ENCODE measurements around the gene PPP1R13L.

PPP1R13L gene

GRCh38 chr19:45405435-45406225 is 761 bp upstream of the PPP1R13L start:
- DNase-seq = peak; percentile 87

GRCh38 chr19:45403781-45404556 is 900 bp downstream of the PPP1R13L start:
- DNase-seq = no peak

DNA sequence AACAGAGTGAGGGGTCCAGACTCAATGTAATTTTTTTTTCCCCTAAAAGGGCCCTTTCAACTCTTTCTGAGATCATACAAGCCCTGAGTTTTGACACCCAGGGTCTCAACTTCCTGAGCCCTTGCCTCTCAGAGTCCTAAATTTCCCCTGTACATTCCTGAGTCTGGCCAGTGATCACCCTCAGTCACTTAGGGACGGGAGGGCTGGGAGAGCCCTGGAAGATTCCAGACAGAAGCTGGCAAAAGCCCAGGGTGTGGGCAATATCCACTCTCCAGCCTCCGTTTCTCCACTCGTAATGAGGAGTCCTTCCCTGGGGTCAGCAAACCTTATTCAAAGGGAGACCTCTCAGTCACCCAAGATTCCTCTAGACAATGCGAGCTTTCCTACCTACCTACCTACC is 1.6 kb downstream of the PPP1R13L start:
- DNase-seq = no peak

GRCh38 chr19:45402298-45403061 is 2.4 kb downstream of the PPP1R13L start:
- DNase-seq = no peak

DNA sequence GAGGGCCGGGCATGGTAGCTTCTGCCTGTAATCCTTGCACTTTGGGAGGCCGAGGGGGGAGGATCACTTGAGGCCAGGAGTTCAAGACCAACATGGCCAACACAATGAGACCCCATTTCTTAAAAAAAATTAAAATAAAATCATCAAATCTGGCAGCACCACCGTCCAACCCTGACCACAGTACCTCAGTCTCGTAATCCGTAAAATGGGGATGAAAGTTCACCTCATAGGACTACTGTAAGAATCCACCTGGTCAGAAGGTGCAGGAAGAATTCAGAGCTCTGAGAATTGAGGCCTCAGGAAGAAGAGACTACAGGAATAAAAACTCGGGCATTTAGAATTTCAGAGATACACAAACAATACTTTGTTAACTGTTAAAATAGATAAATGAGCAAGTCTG is 3.1 kb downstream of the PPP1R13L start:
- no peak for DNase-seq

- no peak for DNase-seq
These were observed 4.7 kb downstream of the PPP1R13L start for GRCh38 chr19:45400192-45400591.

DNA sequence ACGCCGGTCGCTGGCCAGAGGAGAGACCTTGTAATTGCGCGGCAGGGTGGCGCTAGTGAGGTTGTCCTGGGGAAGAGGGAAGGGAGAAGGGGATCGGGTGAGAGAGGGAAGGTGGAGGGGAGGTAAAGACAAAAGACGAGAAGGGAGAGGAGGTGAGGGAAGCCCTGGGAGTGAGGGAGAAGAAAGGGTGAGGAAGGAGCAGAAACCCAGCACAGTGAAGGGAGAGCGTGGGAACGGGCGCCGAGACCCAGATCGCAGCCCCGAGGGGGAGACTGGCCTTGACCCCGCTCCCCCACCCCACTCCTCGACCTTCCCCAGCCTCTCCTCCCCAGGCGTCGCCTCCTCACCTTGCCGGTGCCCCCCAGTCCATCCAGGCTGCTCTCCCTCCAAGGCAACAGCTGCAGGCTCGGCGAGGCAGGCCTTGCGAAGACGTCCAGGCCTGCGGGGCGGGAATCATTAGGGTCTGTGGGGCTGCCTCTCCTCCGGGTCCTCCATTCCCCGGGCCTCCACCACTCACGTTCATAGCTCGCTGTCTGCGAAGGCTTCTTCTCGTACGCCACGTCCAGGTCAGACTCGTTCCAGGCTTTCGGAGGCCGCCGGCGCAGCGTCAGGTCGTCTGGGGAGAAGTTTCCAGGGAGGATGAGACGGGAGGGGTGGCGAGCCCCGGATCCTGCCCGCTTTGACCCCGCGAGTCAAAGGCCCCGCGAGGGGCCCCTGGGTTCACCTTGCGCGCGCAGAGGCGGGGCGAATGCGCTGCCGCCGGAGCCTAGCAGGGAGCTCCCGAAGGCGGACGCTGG is 8.8 kb downstream of the PPP1R13L start:
- no peak for DNase-seq

GRCh38 chr19:45391871-45392665 is 12.8 kb downstream of the PPP1R13L start:
- no peak for DNase-seq

DNA sequence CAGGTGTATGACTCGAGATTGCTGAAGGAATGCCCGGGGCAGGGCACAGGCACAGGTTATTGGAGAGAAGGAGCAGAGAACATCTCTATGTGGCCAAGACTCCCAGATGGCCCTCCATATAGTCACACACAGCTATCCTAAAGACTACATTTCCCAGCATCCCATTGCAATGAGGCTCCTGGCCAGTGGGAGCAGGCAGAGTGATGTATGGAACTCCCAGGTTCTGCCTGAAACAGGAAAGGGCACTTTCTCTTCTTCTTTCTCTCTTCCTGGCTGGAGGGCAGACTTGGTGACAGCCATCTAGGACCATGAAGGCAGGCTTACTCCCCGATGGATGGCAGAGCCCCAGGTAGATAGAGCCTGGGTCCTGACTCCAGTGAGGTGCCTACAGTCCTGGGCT is 13.5 kb downstream of the PPP1R13L start:
- DNase-seq = no peak

- no peak for DNase-seq
These were observed 19.3 kb downstream of the PPP1R13L start for GRCh38 chr19:45385392-45386221.

GRCh38 chr19:45382426-45382825 is 22.4 kb downstream of the PPP1R13L start:
- DNase-seq = no peak

DNA sequence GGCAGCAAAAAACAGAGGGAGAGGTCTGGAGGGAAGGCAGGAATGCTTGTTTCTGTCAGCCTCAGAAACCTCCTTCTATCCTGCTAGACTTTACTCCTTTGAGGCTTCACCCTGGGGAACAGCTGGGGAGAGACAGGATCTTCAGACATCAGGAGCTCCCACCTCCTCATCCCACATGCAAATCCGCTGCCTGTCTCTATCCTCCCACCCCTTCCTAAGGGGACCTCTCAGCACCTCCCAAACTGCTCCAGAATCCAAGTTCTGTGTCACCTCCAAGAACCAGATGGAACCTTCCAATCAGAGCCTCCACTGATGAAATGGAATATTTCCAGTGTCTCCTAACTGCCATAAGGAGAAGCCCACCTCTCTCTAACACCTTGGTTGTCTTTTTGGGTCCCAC is 24.8 kb downstream of the PPP1R13L start:
- DNase-seq = no peak

DNA sequence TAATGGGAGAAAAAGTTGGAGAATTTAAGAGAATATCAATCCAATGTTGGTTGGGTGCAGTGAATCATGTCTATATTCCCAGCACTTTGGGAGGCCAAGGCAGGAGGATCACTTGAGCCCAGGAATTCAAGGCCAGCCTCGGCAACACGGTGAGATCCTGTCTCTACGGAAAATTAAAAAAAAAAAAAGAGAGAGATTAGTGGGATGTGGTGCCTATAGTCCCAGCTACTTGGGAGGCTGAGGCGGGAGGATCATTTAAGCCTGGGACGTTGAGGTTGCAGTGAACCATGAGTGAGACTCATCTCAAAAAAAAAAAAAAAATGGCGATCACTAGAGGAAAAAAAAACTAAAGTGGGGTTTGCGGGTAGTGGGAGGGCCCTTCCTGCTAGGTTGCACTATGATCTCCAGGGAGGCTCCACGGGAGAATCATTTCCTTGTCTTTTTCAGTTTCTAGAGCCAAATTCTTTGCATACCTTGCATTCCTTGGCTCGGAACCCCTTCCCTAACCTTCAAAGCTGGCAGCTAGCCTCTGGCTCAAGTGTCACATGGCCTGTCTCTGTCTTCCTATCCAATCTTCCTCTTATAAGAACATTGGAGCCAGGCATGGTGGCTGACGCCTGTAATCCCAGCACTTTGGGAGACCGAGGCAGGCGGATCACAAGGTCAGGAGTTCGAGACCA is 28.7 kb downstream of the PPP1R13L start:
- peak; percentile 75 for DNase-seq

DNA sequence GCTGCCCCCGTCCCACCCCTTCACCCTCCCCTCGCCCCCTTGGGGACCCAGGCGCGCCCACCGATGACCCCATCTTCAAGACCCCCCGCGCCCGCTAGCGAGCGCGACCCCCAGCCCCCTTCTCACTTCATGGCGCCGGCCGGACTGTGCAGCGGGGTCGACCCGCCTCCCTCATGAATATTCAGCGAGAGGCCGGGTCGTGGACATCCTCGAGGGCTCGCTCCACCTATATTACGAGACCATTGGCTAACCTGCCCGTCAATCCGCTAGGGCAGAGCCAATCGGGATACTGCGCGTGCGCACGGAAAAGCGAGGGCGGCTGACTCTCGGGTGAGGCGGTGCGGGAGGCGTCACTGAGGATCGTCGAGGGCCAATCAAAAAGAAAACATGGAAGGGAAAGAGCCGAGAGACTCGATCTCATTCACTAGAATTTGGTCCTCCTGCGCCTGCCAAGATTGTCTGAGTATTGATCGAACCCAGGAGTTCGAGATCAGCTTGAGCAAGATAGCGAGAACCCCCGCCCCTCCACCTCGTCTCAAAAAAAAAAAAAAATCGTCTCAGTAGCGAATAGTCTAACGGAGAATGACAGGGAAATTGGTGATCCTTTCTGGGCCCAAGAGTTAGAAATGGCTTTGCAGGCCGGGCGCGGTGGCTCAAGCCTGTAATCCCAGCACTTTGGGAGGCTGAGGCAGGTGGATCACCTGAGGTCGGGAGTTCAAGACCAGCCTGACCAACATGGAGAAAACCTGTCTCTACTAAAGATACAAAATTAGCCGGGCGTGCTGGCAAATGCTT is 34.3 kb downstream of the PPP1R13L start, which contains the start of gene ERCC2:
Gene ERCC2 (minus strand): TSS at position 164 of the 795 bp plus-strand sequence. CDS start 33 bp downstream, at position 131.
- DNase-seq = peak; percentile 99

DNA sequence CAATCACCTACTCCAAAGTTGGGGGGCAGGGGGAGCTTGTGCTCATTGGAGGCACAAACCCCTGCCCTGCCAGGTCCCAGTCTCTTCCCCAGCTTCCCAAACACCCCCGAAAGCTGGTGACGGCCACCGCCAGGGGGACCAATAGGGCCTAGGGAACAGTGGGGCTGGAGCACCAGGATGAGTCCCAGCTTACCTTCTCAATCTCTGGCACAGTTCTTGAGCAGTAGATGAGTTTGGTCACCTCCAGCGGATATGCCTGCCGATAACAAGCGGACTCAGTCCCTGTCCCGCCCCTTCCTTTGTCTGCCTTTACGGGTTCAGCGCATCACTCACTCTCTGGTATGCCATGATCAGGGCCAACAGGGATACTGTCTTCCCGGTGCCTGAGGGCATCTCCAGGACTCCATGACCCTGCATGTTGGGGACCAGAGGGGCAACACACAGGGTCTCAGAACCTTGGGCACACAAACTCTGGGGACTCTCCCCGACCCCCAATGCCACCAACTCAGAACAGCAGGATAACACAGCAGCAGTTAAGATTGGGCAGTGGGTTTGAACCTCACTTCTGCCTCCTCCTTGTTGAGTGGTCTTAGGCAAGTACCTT is 36.0 kb downstream of the PPP1R13L start:
- DNase-seq = no peak

- DNase-seq = no peak
These were observed 36.7 kb downstream of the PPP1R13L start for GRCh38 chr19:45368127-45368526.

DNA sequence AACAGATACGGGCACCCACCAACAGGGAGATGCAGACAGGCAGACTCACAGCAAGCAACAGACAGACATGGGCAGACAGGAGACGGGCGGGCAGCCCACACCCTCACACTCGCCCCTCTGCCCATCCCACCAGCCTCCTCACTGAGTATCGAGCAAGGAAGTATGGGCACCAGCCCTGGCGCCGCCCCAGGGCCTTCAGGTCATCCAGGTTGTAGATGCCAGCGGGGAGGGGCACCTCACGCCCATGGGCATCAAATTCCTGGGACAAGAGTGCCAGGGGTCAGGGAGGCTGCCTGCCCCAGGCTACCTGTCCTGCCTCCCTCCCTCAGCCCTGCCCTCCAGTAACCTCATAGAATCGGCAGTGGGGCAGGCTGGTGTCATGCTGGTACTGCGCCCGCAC is 40.2 kb downstream of the PPP1R13L start:
- no peak for DNase-seq

DNA sequence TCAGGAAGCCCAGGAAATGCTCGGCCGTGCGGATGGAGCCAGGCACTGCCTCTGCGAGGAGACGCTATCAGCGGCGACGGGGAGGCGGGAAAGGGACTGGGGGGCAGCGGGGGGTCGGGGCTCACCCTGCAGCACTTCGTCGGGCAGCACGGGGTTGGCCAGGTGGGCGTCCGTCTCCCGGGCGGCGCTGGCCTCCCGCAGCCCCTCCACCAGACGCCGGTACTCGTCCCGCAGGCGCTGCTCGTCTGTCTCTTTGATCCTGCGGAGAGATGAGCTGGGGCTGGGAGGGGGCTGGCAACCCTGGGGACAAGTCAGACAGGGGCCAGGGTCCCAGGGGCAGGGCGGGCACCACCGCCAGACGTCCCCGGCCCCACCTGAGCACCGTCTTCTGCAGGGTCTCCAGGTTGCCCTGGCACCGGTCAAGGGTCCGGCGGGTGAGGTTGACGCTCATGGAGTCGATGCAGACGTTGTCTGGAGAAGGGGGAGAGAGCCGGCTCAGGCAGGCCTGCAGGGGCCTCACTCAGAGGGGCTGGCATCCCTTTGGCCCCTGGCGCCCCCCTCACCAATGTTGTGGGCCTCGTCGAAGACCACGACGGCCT is 40.9 kb downstream of the PPP1R13L start:
- DNase-seq = no peak

All from left hindlimb (tissue), 1 donor.